ENCODE data around the gene UPF1.
"Not testable (repeated sequence)": the region's sequence is repeated elsewhere in the genome, so short reads cannot be mapped to it uniquely, and the experiment has no call there.

Gene UPF1

GRCh38 chr19:18898607-18899408, 67.0 kb downstream of the UPF1 start:
- DNase-seq (ENCODE audit: low read depth): no peak

GRCh38 chr19:18899624-18900560, 68.1 kb downstream of the UPF1 start:
- DNase-seq (ENCODE audit: low read depth): no peak

GRCh38 chr19:18900700-18901481, 69.1 kb downstream of the UPF1 start:
- no peak for DNase-seq (ENCODE audit: low read depth)

- no peak for DNase-seq (ENCODE audit: low read depth)
Measured at GRCh38 chr19:18901491-18901890, 69.7 kb downstream of the UPF1 start.

- DNase-seq (ENCODE audit: low read depth): not testable (repeated sequence)
Measured at GRCh38 chr19:18902519-18902918, 70.8 kb downstream of the UPF1 start.

GRCh38 chr19:18903156-18904037, 71.6 kb downstream of the UPF1 start:
- no peak for DNase-seq (ENCODE audit: low read depth)

- DNase-seq (ENCODE audit: low read depth): no peak
Measured at GRCh38 chr19:18904334-18905057, 72.7 kb downstream of the UPF1 start.

- DNase-seq (ENCODE audit: low read depth): no peak
Measured at GRCh38 chr19:18905058-18905456, 73.3 kb downstream of the UPF1 start.

- no peak for DNase-seq (ENCODE audit: low read depth)
Measured at GRCh38 chr19:18905513-18906236, 73.9 kb downstream of the UPF1 start.

- DNase-seq (ENCODE audit: low read depth): no peak
Measured at GRCh38 chr19:18906605-18907519, 75.1 kb downstream of the UPF1 start.

- DNase-seq (ENCODE audit: low read depth): no peak
Measured at GRCh38 chr19:18908917-18909619, 77.3 kb downstream of the UPF1 start.

- no peak for DNase-seq (ENCODE audit: low read depth)
Measured at GRCh38 chr19:18910010-18910409, 78.3 kb downstream of the UPF1 start.

- no peak for DNase-seq (ENCODE audit: low read depth)
Measured at GRCh38 chr19:18910801-18911436, 79.2 kb downstream of the UPF1 start.

- DNase-seq (ENCODE audit: low read depth): no peak
Measured at GRCh38 chr19:18912933-18913332, 81.2 kb downstream of the UPF1 start.

GRCh38 chr19:18913466-18913865, 81.7 kb downstream of the UPF1 start:
- DNase-seq (ENCODE audit: low read depth): no peak

- DNase-seq (ENCODE audit: low read depth): no peak
Measured at GRCh38 chr19:18915639-18916038, 83.9 kb downstream of the UPF1 start.

GRCh38 chr19:18917593-18917992, 85.8 kb downstream of the UPF1 start:
- DNase-seq (ENCODE audit: low read depth): not testable (repeated sequence)
